Body of pancreas (tissue), 4 donors: ENCODE results near the gene TRMT44.

ENCODE experiments used
- POLR2A ChIP-seq, 3 donors: fragments of 450-650 bp; IDR thresholded peaks; one replicate each; pipeline ENCODE4 v1.6.1; 2016; ENCODE audit warnings: antibody characterized with exemption in 3 of 3, mild to moderate bottlenecking in 2 of 3
- TF ChIP-seq, protein P1 (sequence below), 7 experiments: fragments of 450-650 bp in 4 of 7; fragments of 200-600 bp in 3 of 7; sonication (generic) in 3 of 7; IDR thresholded peaks; one replicate each; pipeline ENCODE4 v1.5.1; 2016 to 2019; ENCODE audit warnings: antibody characterized with exemption in 7 of 7

GRCh38 chr4:8439168-8439567, 1.4 kb upstream of the TRMT44 start:
- peak in 2 of 3 donors; percentile 31 to 45 for TF ChIP-seq POLR2A (IDR thresholded peaks at IDR 0.05)
- TF ChIP-seq, protein P1, sequence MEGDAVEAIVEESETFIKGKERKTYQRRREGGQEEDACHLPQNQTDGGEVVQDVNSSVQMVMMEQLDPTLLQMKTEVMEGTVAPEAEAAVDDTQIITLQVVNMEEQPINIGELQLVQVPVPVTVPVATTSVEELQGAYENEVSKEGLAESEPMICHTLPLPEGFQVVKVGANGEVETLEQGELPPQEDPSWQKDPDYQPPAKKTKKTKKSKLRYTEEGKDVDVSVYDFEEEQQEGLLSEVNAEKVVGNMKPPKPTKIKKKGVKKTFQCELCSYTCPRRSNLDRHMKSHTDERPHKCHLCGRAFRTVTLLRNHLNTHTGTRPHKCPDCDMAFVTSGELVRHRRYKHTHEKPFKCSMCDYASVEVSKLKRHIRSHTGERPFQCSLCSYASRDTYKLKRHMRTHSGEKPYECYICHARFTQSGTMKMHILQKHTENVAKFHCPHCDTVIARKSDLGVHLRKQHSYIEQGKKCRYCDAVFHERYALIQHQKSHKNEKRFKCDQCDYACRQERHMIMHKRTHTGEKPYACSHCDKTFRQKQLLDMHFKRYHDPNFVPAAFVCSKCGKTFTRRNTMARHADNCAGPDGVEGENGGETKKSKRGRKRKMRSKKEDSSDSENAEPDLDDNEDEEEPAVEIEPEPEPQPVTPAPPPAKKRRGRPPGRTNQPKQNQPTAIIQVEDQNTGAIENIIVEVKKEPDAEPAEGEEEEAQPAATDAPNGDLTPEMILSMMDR (IDR thresholded peaks at IDR 0.05): no peak
